WI38 (cell line): ENCODE measurements around the gene TEX10.
"Not testable (repeated sequence)": the region's sequence is repeated elsewhere in the genome, so short reads cannot be mapped to it uniquely, and the experiment has no call there.

Experiments
- H3K4me3 ChIP-seq: 2 replicates; pipeline ENCODE4 v1.5.1; 2011; ENCODE audit warnings: low read depth, mild to moderate bottlenecking, control low read depth, low read length
- CTCF ChIP-seq: IDR thresholded peaks from 2 replicates; pipeline ENCODE4 v1.5.1; 2012; ENCODE audit warnings: low read depth, mild to moderate bottlenecking, control low read depth, low read length

TEX10 gene

DNA sequence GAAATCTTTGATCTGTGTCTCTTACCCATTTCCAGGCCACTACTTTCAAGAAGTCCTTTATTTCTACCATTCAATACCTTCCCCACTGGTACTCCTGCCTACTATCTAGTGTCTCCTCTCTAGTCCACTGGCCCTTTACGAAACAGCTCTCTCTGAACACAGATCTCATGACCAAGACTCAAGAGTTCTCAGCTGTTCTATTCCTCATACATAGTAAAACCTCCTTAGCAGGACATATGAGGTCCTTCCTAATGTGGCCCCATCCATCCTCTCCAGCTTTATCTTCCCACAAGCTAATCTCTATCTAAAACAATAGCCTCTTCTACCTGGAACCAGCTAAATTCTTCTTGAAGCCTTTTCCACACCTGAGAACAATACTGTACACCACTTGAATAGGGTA is 2.6 kb downstream of the TEX10 start:
- no peak overlapping the region for H3K4me3 ChIP-seq
- no peak for TF ChIP-seq CTCF

DNA sequence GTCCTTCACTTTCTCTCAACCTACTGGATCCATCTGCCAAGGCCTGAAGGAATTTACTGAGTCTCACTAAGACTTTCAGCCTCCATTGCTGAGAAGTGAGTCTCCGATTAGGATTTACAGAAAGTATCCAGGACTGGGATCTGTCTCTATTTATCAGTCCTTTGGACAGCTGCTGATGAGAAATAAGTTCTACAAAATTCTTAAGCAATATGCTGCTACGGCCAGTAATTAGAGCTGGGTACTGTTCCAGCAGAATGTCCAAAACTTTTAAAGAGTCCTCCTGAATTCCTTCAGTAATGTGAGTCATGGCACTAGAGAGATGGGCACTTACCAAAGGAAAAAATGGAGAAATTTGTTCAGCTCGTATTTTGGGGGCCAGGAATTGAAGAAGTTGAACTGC is 5.9 kb downstream of the TEX10 start:
- H3K4me3 ChIP-seq, result no peak overlapping the region
- TF ChIP-seq CTCF, result no peak

GRCh38 chr9:100341889-100342288 is 10.9 kb downstream of the TEX10 start:
- TF ChIP-seq CTCF, result no peak
- no peak overlapping the region for H3K4me3 ChIP-seq

GRCh38 chr9:100340224-100340623 is 12.5 kb downstream of the TEX10 start:
- no peak overlapping the region for H3K4me3 ChIP-seq
- no peak for TF ChIP-seq CTCF

DNA sequence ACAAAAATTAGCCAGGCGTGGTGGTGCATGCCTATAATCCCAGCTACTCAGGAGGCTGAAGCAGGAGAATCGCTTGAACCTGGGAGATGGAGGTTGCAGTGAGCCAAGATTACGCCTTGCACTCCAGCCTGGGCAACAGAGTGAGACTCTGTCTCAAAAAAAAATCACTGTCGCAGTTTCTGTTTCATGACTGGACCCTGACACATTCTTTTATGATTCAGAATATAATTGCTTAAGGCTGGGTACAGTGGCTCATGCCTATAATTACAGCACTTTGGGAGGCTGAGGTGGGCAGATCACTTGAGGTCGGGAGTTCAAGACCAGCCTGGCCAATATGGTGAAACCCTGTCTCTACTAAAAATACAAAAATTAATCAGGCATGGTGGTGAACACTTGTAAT is 14.0 kb downstream of the TEX10 start:
- not testable (repeated sequence) for H3K4me3 ChIP-seq

GRCh38 chr9:100324594-100325200 is 28.0 kb downstream of the TEX10 start:
- TF ChIP-seq CTCF, result peak; percentile 27; the same call in 1 of the 2 replicates

DNA sequence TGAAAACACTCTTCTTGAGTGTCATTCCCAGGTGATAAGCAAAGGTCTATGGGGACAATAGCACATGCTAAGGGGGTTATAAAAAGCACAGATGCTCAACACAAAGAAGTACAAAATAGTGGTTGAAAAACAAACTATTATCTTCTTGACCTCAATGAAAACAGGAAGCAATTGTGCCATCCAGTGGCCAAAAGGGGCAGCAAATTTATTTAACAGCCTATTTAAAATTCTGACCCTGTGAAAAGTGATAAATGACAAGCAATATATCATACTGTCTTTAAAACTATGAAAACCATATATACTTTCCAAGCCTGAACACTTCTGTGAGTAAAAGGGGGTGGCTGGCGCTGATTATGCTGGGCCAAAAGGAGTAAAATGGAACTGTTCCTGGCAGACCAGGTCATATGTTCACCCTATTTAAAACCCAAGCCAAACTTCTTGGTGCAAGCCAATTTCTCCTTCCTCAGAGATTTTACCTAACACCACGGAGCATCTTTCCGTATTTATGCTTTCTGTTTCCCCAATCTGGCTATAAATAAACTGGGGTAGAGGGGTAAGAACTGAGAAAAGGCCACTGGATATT is 29.7 kb downstream of the TEX10 start:
- H3K4me3 ChIP-seq, result no peak overlapping the region
- TF ChIP-seq CTCF, result peak; percentile 47; the same call in 1 of the 2 replicates

More at GRCh38 chr9:100324594-100325200, 28.0 kb downstream of the TEX10 start:
- H3K4me3 ChIP-seq, result no peak overlapping the region

DNA sequence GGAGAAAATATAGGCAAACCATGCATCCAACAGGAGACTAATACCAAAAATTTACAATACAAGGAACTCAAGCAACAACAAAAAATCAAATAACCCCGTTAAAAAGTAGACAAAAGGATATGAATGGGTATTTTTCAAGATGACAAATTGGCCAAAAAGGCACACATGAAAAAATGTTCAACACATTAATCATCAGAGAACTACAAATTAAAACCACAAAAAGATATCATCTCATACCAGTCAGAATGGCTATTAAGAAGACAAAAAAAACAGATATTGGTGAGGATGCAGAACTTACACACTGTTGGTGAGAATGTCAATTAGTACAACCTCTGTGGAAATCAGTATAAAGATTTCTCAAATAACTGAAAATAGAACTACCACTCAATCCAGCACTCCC is 35.0 kb downstream of the TEX10 start:
- no peak for TF ChIP-seq CTCF
- no peak overlapping the region for H3K4me3 ChIP-seq
